Right atrium auricular region (tissue), 2 donors: ENCODE results near the gene GOLGA5. TPM values are rescaled to one million over a fixed set of nuclear protein-coding genes. Genes with fewer than 3 reads are reported as not detected.
"Not testable (repeated sequence)": the region's sequence is repeated elsewhere in the genome, so short reads cannot be mapped to it uniquely, and the experiment has no call there.

Experiments used
- DNase-seq: peaks from one replicate; pipeline ENCODE4 v3.0.0-alpha.2; 2019; ENCODE audit warnings: low spot score
- H3K27ac ChIP-seq, 2 donors: fragments of 200-600 bp; sonication (generic); 1 replicate in 1 of 2; 2 replicates in 1 of 2; pipeline ENCODE4 v1.5.1; 2016 to 2019
- H3K27me3 ChIP-seq, 2 donors: fragments of 200-600 bp; sonication (generic); one replicate each; pipeline versions ENCODE4 v1.5.1 to v1.6.0; 2017 to 2019
- H3K36me3 ChIP-seq: fragments of 200-600 bp; sonication (generic); one replicate; pipeline ENCODE4 v1.5.1; 2016
- H3K4me1 ChIP-seq, 2 donors: fragments of 200-600 bp; sonication (generic); one replicate each; pipeline versions ENCODE4 v1.5.1 to v1.6.0; 2017 to 2019
- H3K4me3 ChIP-seq, 2 donors: fragments of 200-600 bp; sonication (generic); 1 replicate in 1 of 2; 2 replicates in 1 of 2; pipeline ENCODE4 v1.5.1; 2017 to 2019; ENCODE audit warnings: mild to moderate bottlenecking in 1 of 2, moderate library complexity in 1 of 2
- H3K9me3 ChIP-seq, 2 donors: fragments of 200-600 bp; sonication (generic); one replicate each; pipeline ENCODE4 v1.5.1; 2019
- total RNA-seq, 2 donors: library from RNA; depleted of rRNA; stranded (reverse); fragments of >200 nt; gene quantifications; one replicate each; pipeline ENCODE4 v1.1.0, GENCODE V29; 2016
- TF ChIP-seq, protein P1 (sequence below), 2 donors: fragments of 200-600 bp; sonication (generic); IDR thresholded peaks; one replicate each; pipeline ENCODE4 v1.5.1; 2019; ENCODE audit warnings: antibody characterized with exemption in 2 of 2

The GOLGA5 gene
- total RNA-seq, 2 donors from 2014 or later = 24.2 to 28.3 TPM

DNA sequence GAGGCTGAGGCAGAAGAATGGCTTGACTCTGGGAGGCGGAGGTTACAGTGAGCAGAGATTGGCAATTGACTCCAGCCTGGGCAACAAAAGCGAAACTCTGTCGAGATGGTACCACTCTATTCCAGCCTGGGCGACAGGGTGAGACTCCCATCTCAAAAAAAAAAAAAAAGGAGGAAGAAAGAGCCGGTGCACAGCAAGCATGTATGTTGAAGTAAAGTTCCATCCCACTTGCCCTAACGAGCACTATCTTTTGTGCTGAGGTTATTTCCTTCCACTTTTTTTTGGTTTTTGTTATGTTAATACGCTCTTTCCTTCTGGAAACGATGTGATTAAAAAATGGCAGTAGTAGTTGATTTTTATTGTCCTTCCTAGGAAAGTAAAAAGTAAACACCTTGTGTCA is 19.5 kb upstream of the GOLGA5 start:
- DNase-seq = no peak
- Histone ChIP-seq H3K36me3 (no peaks in the 10 kb centered on the region), H3K9me3 (no peaks in the 10 kb centered on the region), H3K4me1 (no peaks in the 10 kb centered on the region), H3K27ac (no peak overlapping the region), H3K4me3 (no peak overlapping the region), H3K27me3 (no peaks in the 10 kb centered on the region)
- TF ChIP-seq, protein P1, sequence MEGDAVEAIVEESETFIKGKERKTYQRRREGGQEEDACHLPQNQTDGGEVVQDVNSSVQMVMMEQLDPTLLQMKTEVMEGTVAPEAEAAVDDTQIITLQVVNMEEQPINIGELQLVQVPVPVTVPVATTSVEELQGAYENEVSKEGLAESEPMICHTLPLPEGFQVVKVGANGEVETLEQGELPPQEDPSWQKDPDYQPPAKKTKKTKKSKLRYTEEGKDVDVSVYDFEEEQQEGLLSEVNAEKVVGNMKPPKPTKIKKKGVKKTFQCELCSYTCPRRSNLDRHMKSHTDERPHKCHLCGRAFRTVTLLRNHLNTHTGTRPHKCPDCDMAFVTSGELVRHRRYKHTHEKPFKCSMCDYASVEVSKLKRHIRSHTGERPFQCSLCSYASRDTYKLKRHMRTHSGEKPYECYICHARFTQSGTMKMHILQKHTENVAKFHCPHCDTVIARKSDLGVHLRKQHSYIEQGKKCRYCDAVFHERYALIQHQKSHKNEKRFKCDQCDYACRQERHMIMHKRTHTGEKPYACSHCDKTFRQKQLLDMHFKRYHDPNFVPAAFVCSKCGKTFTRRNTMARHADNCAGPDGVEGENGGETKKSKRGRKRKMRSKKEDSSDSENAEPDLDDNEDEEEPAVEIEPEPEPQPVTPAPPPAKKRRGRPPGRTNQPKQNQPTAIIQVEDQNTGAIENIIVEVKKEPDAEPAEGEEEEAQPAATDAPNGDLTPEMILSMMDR (IDR thresholded peaks at IDR 0.05) = no peak

DNA sequence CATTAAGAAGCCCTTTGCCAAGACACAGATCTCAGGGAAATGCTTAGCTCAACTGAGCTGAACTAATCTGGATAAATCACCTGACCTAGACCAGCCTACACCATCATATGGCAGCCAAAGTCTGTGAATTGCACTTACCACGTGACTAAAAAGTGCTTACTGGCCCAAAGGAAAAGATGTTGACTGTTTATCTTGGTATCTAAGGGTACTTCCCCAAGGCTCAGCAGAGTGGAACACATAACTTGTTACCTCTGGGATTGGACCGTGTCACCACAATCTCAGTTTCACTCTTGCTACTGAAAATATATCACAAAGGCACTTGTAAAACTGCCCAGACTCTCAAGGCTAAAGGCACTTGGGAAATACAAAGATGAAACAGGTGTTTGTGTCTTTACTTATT is 18.8 kb upstream of the GOLGA5 start:
- H3K27ac ChIP-seq, H3K9me3 ChIP-seq: not testable (repeated sequence)

DNA sequence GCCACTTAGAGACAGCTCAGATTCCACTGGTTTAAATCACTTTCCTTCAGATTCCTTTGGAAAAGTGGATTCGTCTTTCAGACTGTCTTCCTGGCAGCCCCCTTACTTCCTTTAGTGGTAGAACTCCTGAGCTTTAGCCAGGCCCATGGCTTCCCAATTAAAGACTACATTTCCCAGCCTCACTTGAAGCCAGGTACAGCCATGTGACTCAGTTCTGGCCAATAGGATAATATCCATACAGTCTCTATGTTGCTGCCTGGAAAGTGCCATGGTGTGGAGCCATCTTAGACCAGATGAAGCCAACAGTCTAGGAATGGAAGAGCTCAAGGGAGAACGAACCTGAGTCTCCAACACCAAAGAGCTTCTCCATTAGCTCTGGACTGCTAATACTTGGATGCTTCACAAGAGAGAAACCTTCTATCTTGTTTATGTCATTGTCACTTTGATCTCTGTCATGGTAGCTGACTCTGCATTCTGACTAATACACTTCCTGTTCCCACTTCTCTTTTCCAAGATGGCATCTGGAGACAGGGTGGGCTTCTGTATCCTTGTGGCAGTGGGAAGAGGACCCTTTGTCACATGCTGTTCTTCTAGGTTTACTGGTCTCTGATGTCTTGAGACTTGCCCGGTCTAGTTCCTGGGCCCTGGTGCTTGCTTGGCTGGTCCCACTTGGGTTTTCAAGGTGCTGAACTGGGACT is 15.1 kb upstream of the GOLGA5 start:
- not testable (repeated sequence) for H3K36me3 ChIP-seq, DNase-seq, H3K4me3 ChIP-seq, H3K27ac ChIP-seq, H3K9me3 ChIP-seq, H3K27me3 ChIP-seq, H3K4me1 ChIP-seq

More for the DNA sequence above, 18.8 kb upstream of the GOLGA5 start:
- not testable (repeated sequence) for H3K27me3 ChIP-seq, DNase-seq, H3K36me3 ChIP-seq, H3K4me1 ChIP-seq, H3K4me3 ChIP-seq

DNA sequence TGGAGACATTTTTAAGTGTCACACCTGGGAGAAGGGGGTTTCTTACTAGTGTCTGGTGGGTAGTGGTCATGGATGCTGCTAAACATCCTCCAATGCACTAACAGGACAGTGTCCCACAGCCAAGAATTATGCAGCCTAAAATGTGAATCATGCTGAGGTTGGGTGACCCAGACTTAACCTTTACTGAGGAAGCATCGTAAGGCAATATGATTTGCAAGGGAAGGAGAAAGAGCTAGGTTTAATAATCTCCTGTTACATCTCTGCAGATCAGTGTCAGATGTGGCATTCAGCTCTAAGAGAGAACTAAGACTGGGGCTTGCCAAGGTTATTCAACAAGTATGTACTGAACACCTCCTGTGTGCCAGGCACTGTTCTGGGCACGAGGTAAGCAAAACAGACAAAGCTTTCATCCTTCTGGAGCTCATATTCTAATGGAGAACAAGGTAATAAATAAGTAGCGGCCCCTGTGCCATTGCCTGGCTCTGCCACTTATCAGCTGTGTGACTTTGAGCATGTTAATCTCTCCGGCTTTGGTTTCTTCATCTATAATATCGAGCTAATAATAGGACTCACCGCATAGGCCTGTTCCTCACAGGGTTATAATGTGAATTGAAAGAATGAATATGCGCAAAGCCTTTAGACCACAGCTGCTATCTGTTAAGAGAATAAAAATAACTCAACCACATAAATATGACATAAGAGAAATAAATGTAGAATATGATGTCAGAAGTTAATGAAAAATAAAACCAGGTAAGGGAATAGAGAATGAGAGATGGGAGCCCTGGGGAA is 13.5 kb upstream of the GOLGA5 start:
- TF ChIP-seq, protein P1 (IDR thresholded peaks at IDR 0.05) = no peak
- H3K27ac ChIP-seq = no peak overlapping the region
- peaks cover 0 to 4% of the 10 kb centered on the region in 2 donors for H3K4me1 ChIP-seq
- no peaks in the 10 kb centered on the region for H3K9me3 ChIP-seq
- no peaks in the 10 kb centered on the region for H3K36me3 ChIP-seq
- no peak overlapping the region for H3K4me3 ChIP-seq
- no peaks in the 10 kb centered on the region for H3K27me3 ChIP-seq
- no peak for DNase-seq

DNA sequence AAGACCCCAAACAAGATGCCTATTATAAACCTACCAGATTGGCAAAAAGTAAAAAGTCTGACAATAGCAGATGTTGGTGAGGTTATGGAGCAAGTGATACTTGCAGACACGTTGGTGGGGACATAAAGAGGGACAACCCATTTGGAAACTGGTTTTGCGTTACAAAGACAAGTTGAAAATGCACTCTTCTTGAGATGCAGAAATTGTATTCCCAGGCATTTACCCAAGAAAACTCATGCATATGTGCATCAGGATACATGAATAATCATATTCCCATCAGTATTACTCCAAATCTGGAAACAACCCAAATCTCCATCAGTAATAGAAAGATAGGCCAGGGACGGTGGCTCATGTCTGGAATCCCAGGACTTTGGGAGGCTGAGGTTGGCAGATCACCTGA is 12.8 kb upstream of the GOLGA5 start:
- no peak overlapping the region for H3K27ac ChIP-seq

DNA sequence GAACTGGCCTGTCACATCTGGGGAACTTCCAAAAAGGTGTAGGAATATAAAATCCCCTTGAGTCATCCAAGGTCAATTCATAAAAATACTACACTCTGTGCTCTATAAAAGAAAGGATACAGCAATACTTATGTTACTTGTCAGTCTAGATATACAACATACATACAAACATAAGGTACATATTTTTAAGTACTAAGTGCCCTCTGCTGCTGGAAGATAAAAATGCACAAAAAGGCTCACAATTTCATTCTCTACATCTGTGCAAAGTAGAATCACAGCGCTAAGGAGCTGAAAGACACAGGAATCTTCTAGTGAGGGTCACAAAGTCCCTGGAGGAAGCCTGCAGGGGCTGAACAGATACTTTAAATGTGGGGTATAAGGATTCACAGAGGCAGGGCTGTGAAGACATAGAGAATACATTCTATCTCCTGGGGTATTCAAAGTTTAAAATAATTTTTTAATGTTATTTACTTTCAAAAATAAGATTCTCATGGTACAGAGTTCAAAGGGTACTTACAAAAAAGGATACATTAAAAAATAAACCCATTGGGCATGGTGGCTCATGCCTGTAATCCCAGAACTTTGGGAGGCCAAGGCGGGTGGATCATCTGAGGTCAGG is 10.2 kb upstream of the GOLGA5 start:
- Histone ChIP-seq H3K9me3 (peaks cover 3 to 4% of the 10 kb centered on the region in 2 donors), H3K4me3 (no peak overlapping the region), H3K27me3 (no peaks in the 10 kb centered on the region), H3K4me1 (peaks cover 0 to 11% of the 10 kb centered on the region in 2 donors), H3K36me3 (no peaks in the 10 kb centered on the region), H3K27ac (no peak overlapping the region)
- DNase-seq = no peak
- TF ChIP-seq, protein P1 (IDR thresholded peaks at IDR 0.05) = peak; percentile 39 to 70

More for the DNA sequence above, 12.8 kb upstream of the GOLGA5 start:
- no peaks in the 10 kb centered on the region for H3K36me3 ChIP-seq
- no peaks in the 10 kb centered on the region for H3K9me3 ChIP-seq
- H3K4me1 ChIP-seq = peaks cover 0 to 11% of the 10 kb centered on the region in 2 donors
- no peaks in the 10 kb centered on the region for H3K27me3 ChIP-seq
- no peak overlapping the region for H3K4me3 ChIP-seq
- TF ChIP-seq, protein P1 (IDR thresholded peaks at IDR 0.05) = no peak
- DNase-seq = no peak
